ENCODE measurements around the gene CD19. TPM values are rescaled to one million over a fixed set of nuclear protein-coding genes. Genes with fewer than 3 reads are reported as not detected.
"Not testable (repeated sequence)": the region's sequence is repeated elsewhere in the genome, so short reads cannot be mapped to it uniquely, and the experiment has no call there.

CD19 gene
- total RNA-seq, 6 experiments from 2014 or later, result not detected

- peaks cover 21% of the 10 kb centered on the region for H3K36me3 Mint-ChIP-seq (ENCODE audit: low read depth)
- TF ChIP-seq, protein P1, sequence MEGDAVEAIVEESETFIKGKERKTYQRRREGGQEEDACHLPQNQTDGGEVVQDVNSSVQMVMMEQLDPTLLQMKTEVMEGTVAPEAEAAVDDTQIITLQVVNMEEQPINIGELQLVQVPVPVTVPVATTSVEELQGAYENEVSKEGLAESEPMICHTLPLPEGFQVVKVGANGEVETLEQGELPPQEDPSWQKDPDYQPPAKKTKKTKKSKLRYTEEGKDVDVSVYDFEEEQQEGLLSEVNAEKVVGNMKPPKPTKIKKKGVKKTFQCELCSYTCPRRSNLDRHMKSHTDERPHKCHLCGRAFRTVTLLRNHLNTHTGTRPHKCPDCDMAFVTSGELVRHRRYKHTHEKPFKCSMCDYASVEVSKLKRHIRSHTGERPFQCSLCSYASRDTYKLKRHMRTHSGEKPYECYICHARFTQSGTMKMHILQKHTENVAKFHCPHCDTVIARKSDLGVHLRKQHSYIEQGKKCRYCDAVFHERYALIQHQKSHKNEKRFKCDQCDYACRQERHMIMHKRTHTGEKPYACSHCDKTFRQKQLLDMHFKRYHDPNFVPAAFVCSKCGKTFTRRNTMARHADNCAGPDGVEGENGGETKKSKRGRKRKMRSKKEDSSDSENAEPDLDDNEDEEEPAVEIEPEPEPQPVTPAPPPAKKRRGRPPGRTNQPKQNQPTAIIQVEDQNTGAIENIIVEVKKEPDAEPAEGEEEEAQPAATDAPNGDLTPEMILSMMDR (IDR thresholded peaks at IDR 0.05), result peak; percentile 65
- H3K27ac Mint-ChIP-seq, result no peak overlapping the region
- no peak overlapping the region for H3K4me3 Mint-ChIP-seq
- no peaks in the 10 kb centered on the region for H3K9me3 Mint-ChIP-seq
- DNase-seq, result no peak
- H3K4me1 Mint-ChIP-seq (ENCODE audit: low read depth), result peaks cover 26% of the 10 kb centered on the region
- no peaks in the 10 kb centered on the region; the same call in 1 of the 2 replicates for H3K27me3 Mint-ChIP-seq (ENCODE audit: insufficient read depth)
Measured at GRCh38 chr16:28977703-28978662, 46.2 kb downstream of the CD19 start.

- TF ChIP-seq, protein P1 (IDR thresholded peaks at IDR 0.05), result peak; percentile 46; the same call in 1 of the 2 replicates
- H3K36me3 Mint-ChIP-seq (ENCODE audit: low read depth), result peaks cover 20% of the 10 kb centered on the region
- not testable (repeated sequence) for H3K4me3 Mint-ChIP-seq; H3K9me3 Mint-ChIP-seq; H3K27me3 Mint-ChIP-seq (ENCODE audit: insufficient read depth); DNase-seq; H3K27ac Mint-ChIP-seq
- peaks cover 14% of the 10 kb centered on the region for H3K4me1 Mint-ChIP-seq (ENCODE audit: low read depth)
Measured at GRCh38 chr16:28980330-28980729, 48.6 kb downstream of the CD19 start.

GRCh38 chr16:28980929-28981328 is 49.2 kb downstream of the CD19 start:
- Mint-ChIP-seq H3K27me3 (ENCODE audit: insufficient read depth) (no peaks in the 10 kb centered on the region; the same call in 1 of the 2 replicates), H3K4me3 (no peak overlapping the region), H3K36me3 (ENCODE audit: low read depth) (peaks cover 14% of the 10 kb centered on the region), H3K27ac (no peak overlapping the region), H3K4me1 (ENCODE audit: low read depth) (peaks cover 8% of the 10 kb centered on the region), H3K9me3 (no peaks in the 10 kb centered on the region)
- DNase-seq, result no peak
- TF ChIP-seq, protein P1 (IDR thresholded peaks at IDR 0.05), result no peak

- H3K9me3 Mint-ChIP-seq, result no peaks in the 10 kb centered on the region
Measured at GRCh38 chr16:28981517-28981916, 49.7 kb downstream of the CD19 start.

GRCh38 chr16:28982418-28982817 is 50.6 kb downstream of the CD19 start:
- H3K9me3 Mint-ChIP-seq, result peaks cover 6% of the 10 kb centered on the region
- H3K4me1 Mint-ChIP-seq (ENCODE audit: low read depth), result no peaks in the 10 kb centered on the region
- no peak overlapping the region for H3K4me3 Mint-ChIP-seq
- H3K36me3 Mint-ChIP-seq (ENCODE audit: low read depth), result peaks cover 20% of the 10 kb centered on the region
- DNase-seq, result no peak
- H3K27me3 Mint-ChIP-seq (ENCODE audit: insufficient read depth), result no peaks in the 10 kb centered on the region; the same call in 1 of the 2 replicates
- H3K27ac Mint-ChIP-seq, result no peak overlapping the region
- TF ChIP-seq, protein P1 (IDR thresholded peaks at IDR 0.05), result no peak

More at GRCh38 chr16:28981517-28981916, 49.7 kb downstream of the CD19 start:
- Mint-ChIP-seq H3K4me3 (no peak overlapping the region), H3K27ac (no peak overlapping the region), H3K27me3 (ENCODE audit: insufficient read depth) (no peaks in the 10 kb centered on the region; the same call in 1 of the 2 replicates), H3K4me1 (ENCODE audit: low read depth) (peaks cover 2% of the 10 kb centered on the region), H3K36me3 (ENCODE audit: low read depth) (peaks cover 13% of the 10 kb centered on the region)
- no peak for DNase-seq
- TF ChIP-seq, protein P1 (IDR thresholded peaks at IDR 0.05), result peak; percentile 86
